Measurements from ENCODE around the gene MAMSTR.
"Not testable (repeated sequence)": the region's sequence is repeated elsewhere in the genome, so short reads cannot be mapped to it uniquely, and the experiment has no call there.

The MAMSTR gene

GRCh38 chr19:48718106-48718505 is 1.4 kb downstream of the MAMSTR start:
- not testable (repeated sequence) for H3K4me3 Mint-ChIP-seq

DNA sequence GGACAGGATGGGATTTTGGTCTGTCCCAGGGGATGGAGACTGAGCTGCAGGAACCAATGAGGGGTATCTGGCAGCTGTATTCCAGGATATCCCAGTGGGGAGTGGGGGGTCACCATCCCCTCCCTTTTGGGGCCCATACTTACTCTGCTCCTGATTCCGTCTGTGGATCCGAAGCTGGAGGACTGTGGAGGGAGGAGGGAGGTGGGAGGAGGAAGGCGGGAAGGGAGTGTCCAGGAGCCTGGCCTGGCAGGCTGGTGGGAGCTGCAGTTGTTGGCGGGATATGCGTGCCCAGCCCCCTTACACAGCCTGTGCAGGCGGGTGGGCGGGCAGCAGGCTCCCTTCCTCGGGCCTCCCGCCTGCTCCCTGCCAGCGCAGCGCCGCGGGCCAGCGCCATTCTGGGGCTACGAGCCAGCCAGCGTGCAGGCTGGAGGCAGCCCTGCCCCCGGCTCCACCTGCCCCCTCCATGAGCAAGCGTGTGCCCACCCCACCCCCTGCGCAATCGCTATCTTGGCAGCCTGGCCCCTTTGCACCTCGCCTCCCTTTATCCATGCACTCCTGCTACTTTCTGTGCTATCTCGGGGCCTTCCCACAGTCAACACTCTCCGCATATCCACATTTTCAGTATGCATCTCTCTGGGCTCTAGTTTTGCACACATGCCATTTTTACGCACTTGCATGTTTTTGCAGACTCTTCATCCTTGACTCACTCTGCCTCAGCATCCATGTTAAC is 2.8 kb downstream of the MAMSTR start:
- Mint-ChIP-seq H3K36me3 (peaks cover 4% of the 10 kb centered on the region), H3K4me1 (peaks cover 42% of the 10 kb centered on the region), H3K27ac (no peak overlapping the region), H3K9me3 (no peaks in the 10 kb centered on the region), H3K27me3 (peaks cover 15% of the 10 kb centered on the region), H3K4me3 (no peak overlapping the region)
- DNase-seq = no peak
- CTCF ChIA-PET = no interaction called here

More at GRCh38 chr19:48718106-48718505, 1.4 kb downstream of the MAMSTR start:
- Mint-ChIP-seq H3K4me1 (peaks cover 45% of the 10 kb centered on the region), H3K27me3 (peaks cover 15% of the 10 kb centered on the region)
- DNase-seq, H3K36me3 Mint-ChIP-seq, H3K9me3 Mint-ChIP-seq, H3K27ac Mint-ChIP-seq: not testable (repeated sequence)
- CTCF ChIA-PET = interaction anchor here (0.7 kb wide), 1 partner anchor 110 kb away, joined by 3 read pairs; no protein-coding TSS in a partner anchor

GRCh38 chr19:48715681-48716171 is 3.8 kb downstream of the MAMSTR start:
- peak overlapping the region; percentile 52 for H3K27ac Mint-ChIP-seq
- CTCF ChIA-PET = no interaction called here

GRCh38 chr19:48714759-48715675 is 4.5 kb downstream of the MAMSTR start:
- Mint-ChIP-seq H3K4me1 (peaks cover 27% of the 10 kb centered on the region), H3K4me3 (peak overlapping the region; percentile 78), H3K9me3 (peaks cover 7% of the 10 kb centered on the region)

More at GRCh38 chr19:48715681-48716171, 3.8 kb downstream of the MAMSTR start:
- DNase-seq = no peak
- peak overlapping the region; percentile 78 for H3K4me3 Mint-ChIP-seq
- H3K36me3 Mint-ChIP-seq = peaks cover 8% of the 10 kb centered on the region
- H3K9me3 Mint-ChIP-seq = peaks cover 7% of the 10 kb centered on the region
- H3K4me1 Mint-ChIP-seq = peaks cover 33% of the 10 kb centered on the region
- peaks cover 15% of the 10 kb centered on the region for H3K27me3 Mint-ChIP-seq

DNA sequence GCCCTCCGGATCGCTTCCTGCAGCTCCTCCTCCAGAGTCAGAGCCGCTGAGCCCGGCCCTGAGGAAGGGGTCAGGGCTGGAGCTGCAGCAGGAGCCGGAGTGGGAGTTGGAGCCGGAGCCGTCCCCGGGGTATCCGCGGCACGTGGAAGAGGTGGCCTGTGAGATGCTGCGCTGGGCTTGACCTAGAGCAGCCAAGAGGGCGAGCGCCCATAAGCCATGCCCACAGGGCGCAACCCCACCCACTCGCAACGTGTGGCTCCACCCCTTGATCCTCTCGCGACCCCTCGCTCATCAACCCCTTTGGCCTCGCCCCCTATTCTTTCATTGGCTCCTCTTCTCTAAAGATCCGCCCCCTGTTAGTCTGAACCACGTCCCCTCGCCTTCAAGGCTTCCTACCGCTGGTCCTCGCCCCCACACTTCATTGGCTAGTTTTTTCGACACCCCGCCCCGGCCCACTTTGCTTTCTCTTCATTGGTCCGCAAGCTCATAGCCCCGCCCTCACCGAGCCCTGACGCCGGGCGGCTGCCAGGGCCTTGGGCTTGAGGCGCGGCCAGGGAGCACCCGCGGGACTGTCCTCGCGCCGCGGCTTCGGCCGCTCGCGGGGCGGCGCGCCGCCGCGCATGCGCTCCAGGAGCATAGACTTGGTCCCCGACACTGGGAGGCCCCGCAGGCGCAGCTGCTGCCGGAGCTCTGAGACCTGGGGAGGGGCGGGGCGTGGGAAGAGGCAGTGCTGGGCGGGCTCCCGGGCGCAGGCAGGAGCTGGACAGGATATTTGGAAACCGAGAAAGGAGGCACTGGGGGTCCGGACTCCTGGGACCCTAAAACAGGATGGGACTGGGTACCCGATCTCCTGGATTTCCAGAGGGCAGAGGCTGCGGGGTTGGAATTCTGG is 5.4 kb downstream of the MAMSTR start:
- peaks cover 27% of the 10 kb centered on the region for H3K4me1 Mint-ChIP-seq
- peaks cover 7% of the 10 kb centered on the region for H3K9me3 Mint-ChIP-seq
- CTCF ChIA-PET = interaction anchor here (1.5 to 1.9 kb wide), 4 partner anchors 24 to 39 kb away, joined by 4 to 6 read pairs (median 6); no protein-coding TSS in a partner anchor
- H3K27ac Mint-ChIP-seq = peak overlapping the region; percentile 87
- peaks cover 12% of the 10 kb centered on the region for H3K27me3 Mint-ChIP-seq
- peak; percentile 100 for DNase-seq
- peaks cover 8% of the 10 kb centered on the region for H3K36me3 Mint-ChIP-seq
- peak overlapping the region; percentile 78 for H3K4me3 Mint-ChIP-seq

More at GRCh38 chr19:48714759-48715675, 4.5 kb downstream of the MAMSTR start:
- H3K36me3 Mint-ChIP-seq = peaks cover 8% of the 10 kb centered on the region
- CTCF ChIA-PET = interaction anchor here (1.5 kb wide), 1 partner anchor 24 kb away, joined by 5 read pairs; no protein-coding TSS in a partner anchor
- peak overlapping the region; percentile 87 for H3K27ac Mint-ChIP-seq
- DNase-seq = no peak
- H3K27me3 Mint-ChIP-seq = peaks cover 15% of the 10 kb centered on the region

DNA sequence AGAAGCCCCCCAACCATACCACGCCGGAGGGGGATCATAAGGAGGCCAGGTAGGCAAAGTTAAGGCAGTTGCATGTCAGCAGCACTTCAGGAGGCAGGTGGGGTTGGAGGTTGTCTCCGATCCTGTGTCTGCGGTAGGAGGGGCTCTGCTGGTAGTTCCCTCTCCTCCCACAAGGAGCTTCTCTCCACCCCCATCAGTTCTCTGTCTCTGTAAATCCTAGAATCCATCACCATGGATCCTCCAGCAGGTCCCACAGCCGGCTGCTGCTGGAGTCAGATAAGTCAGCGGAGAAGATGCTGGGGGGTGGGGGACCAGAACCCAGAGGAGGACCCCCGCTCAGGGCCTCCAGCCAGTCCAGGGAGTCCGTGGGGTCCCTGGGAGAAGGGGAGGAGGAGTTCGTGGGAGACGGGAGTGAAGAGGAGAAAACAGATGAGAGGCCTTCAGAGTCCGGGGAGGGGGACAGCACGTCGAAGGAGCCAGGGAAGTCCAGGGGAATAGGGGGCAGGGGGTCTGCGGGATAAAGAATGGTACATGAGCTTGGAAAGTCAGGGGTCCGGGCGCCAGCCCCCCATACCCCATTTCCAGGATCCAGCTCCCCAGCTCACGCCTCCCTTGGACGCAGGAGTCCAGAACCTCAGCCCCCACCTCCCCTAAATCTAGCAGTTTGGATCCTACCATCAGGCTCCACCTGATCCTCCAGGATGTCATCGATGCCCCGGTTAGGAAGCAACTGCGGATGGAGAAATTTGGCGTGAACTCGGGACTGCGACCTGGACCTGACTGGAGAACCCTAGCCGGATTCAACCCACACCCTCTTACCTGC is 6.3 kb downstream of the MAMSTR start:
- Mint-ChIP-seq H3K27ac (peak overlapping the region; percentile 77), H3K4me3 (peak overlapping the region; percentile 78), H3K4me1 (peaks cover 27% of the 10 kb centered on the region), H3K36me3 (peaks cover 8% of the 10 kb centered on the region), H3K27me3 (peaks cover 5% of the 10 kb centered on the region), H3K9me3 (peaks cover 7% of the 10 kb centered on the region)
- DNase-seq = no peak
- CTCF ChIA-PET = interaction anchor here (1.8 to 1.9 kb wide), 3 partner anchors 25 to 39 kb away, joined by 4 to 6 read pairs (median 6); no protein-coding TSS in a partner anchor

DNA sequence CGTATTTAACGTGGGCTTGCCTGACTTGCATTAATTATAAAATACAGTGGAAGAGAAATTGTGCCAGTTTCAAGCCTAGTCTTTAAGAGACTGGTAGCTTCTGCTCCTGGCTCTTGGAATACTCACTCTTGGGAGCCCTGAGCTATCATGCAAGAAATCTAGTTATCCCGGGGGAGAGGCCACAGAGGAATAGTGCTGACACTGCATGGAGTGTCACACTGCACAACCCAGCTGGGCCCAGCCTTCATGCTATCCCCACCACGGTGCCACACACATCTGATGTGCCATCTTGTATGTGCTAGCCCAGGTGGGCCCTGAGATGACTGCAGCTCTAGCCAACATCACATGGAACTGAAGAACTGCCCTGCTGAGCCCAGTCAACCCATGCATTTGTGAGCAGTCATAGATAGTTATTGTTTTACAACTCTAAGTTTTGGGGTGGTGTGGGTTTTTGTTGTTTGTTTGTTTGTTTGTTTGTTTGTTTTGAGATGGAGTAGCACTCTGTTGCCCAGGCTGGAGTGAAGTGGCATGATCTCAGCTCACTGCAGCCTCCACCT is 8.3 kb downstream of the MAMSTR start:
- H3K4me1 Mint-ChIP-seq = peaks cover 27% of the 10 kb centered on the region
- H3K9me3 Mint-ChIP-seq = peaks cover 7% of the 10 kb centered on the region
- H3K27ac Mint-ChIP-seq = no peak overlapping the region
- H3K4me3 Mint-ChIP-seq = no peak overlapping the region
- peaks cover 8% of the 10 kb centered on the region for H3K36me3 Mint-ChIP-seq
- CTCF ChIA-PET = no interaction called here
- DNase-seq = no peak
- peaks cover 5% of the 10 kb centered on the region for H3K27me3 Mint-ChIP-seq

- Mint-ChIP-seq H3K36me3 (peaks cover 13% of the 10 kb centered on the region), H3K4me3 (no peak overlapping the region), H3K27ac (no peak overlapping the region), H3K4me1 (peaks cover 7% of the 10 kb centered on the region), H3K27me3 (no peaks in the 10 kb centered on the region), H3K9me3 (peaks cover 7% of the 10 kb centered on the region)
- CTCF ChIA-PET = no interaction called here
- DNase-seq = no peak
Measured at GRCh38 chr19:48708471-48708870, 11.1 kb downstream of the MAMSTR start.

DNA sequence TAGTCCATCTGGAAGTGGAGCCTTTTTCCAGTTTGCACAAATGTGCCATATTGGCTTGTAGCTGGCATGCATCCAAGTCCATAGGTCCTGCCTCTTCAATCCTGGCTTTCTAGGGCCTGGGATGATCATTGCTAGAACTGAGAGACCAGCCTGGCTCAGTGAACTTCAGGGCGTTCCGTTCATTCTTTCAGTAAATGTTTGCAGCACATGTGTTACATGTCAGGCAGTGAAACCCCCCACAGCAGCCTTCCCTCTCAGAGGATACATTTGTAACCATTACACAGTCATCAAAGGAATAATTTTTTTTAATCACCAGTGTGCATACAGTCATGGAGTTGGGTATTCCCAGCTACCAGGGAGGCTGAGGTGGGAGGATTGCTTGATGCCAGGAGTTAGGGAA is 14.1 kb downstream of the MAMSTR start:
- Mint-ChIP-seq H3K36me3 (peaks cover 6% of the 10 kb centered on the region), H3K4me1 (no peaks in the 10 kb centered on the region), H3K9me3 (no peaks in the 10 kb centered on the region), H3K27me3 (no peaks in the 10 kb centered on the region), H3K4me3 (no peak overlapping the region), H3K27ac (no peak overlapping the region)
- DNase-seq = no peak
- CTCF ChIA-PET = no interaction called here

DNA sequence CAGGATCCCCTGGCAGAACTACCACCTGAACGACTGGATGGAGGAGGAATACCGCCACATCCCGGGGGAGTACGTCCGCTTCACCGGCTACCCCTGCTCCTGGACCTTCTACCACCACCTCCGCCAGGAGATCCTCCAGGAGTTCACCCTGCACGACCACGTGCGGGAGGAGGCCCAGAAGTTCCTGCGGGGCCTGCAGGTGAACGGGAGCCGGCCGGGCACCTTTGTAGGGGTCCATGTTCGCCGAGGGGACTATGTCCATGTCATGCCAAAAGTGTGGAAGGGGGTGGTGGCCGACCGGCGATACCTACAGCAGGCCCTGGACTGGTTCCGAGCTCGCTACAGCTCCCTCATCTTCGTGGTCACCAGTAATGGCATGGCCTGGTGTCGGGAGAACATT is 16.2 kb downstream of the MAMSTR start:
- CTCF ChIA-PET = no interaction called here
- H3K9me3 Mint-ChIP-seq = no peaks in the 10 kb centered on the region

GRCh38 chr19:48702701-48703100 is 16.8 kb downstream of the MAMSTR start:
- CTCF ChIA-PET = no interaction called here
- no peak for DNase-seq
- Mint-ChIP-seq H3K27me3 (peaks cover 11% of the 10 kb centered on the region), H3K9me3 (no peaks in the 10 kb centered on the region), H3K27ac (no peak overlapping the region), H3K36me3 (peaks cover 6% of the 10 kb centered on the region), H3K4me1 (no peaks in the 10 kb centered on the region), H3K4me3 (no peak overlapping the region)

More for the DNA sequence above, 16.2 kb downstream of the MAMSTR start:
- peaks cover 6% of the 10 kb centered on the region for H3K36me3 Mint-ChIP-seq
- peaks cover 6% of the 10 kb centered on the region for H3K27me3 Mint-ChIP-seq
- H3K27ac Mint-ChIP-seq = no peak overlapping the region
- DNase-seq = no peak
- H3K4me3 Mint-ChIP-seq = no peak overlapping the region
- H3K4me1 Mint-ChIP-seq = no peaks in the 10 kb centered on the region

DNA sequence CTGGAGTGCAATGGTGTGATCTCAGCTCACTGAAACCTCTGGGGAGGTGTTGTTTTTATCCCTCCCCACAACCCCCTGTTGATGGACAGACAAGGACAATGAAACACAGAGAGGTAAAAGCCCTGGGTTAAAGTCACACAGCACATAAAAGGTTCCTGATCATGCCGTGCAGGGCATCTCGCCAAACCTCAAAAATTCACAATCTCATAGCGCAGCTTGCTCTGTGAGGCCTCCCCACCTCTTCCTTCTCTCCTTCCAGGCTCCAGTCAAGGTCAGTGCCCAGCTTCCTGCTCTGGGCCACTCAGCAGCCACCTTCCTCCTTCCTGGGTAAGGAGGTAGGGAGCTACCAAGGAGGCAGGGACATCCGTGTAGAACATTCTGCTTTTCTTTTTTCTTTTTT is 21.5 kb downstream of the MAMSTR start:
- Mint-ChIP-seq H3K4me1 (peaks cover 10% of the 10 kb centered on the region), H3K9me3 (no peaks in the 10 kb centered on the region), H3K27me3 (peaks cover 40% of the 10 kb centered on the region), H3K27ac (no peak overlapping the region), H3K36me3 (peaks cover 1% of the 10 kb centered on the region), H3K4me3 (no peak overlapping the region)
- CTCF ChIA-PET = interaction anchor here (1.4 kb wide), 1 partner anchor 23 kb away, joined by 5 read pairs; no protein-coding TSS in a partner anchor
- no peak for DNase-seq

Measured in activated naive CD4-positive, alpha-beta T cell treated with anti-CD3 and anti-CD28 coated beads, Interleukin-2, amount 10 ng/mL, durations not matched to agents 7 days and 5 days (primary cell).